GM21447 (cell line): ENCODE results near the gene SLC5A1.
"Not testable (repeated sequence)": the region's sequence is repeated elsewhere in the genome, so short reads cannot be mapped to it uniquely, and the experiment has no call there.

Experiments
- ATAC-seq: cut with Tn5 transposase; IDR thresholded peaks from one replicate; pipeline ENCODE4 v1.9.1; 2021; ENCODE audit not compliant: unreplicated experiment

SLC5A1 gene

DNA sequence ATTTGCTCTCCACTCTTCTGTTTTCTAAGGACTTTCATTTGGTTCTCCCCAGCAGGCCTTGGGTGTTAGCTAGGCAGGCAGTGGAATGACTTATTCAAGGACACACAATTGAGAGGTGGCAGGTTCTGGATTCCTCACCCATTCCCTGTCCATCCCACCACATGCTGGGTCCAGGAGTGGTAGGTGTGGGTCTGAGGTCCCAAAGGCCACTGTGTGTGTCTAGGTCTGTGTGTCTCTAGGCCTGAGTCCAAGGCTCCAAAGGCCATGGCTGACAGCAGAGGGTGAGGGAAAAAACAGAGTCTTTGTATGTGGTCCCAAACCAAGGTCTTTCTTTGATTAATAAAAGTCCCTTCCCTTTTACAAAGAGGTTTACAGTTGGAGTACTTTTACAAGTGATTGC lies 40.8 kb downstream of the SLC5A1 start:
- no peak for ATAC-seq

DNA sequence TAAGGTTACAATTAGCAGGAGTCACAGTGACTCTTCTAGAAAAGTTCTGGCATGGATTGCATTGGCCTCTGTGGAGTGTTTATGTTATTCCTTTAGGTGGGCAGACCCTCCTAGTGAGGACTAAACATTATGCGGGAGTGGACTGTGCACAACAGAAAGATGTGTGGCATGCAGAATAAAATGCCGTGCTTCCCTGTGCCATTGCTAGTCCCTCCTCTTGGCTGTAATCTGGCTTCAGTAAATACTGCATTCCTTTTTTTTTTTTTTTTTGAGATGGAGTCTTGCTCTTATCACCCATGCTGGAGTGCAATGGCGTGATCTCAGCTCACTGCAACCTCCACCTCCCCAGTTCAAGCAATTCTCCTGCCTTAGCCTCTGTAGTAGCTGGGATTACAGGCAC lies 45.0 kb downstream of the SLC5A1 start:
- ATAC-seq: no peak

DNA sequence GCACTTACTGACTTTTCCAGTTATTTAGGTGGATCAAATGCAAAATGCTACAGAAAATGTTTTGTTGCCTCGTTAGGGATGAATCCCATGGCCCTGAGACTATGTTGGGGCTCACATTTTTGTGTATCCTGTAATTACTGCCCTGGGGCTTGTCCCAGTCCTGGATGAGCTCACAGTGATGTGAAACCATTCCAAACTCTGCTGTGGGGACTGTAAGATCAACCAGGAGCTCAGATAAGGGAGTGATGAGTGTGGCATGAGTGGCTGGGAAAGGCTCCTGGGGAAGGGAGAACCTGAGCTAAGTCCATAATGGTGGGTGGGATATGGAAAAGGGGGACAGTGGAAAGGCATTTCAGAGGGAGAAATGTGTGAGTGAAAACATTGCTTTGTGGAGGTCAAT lies 54.0 kb downstream of the SLC5A1 start:
- ATAC-seq: no peak

DNA sequence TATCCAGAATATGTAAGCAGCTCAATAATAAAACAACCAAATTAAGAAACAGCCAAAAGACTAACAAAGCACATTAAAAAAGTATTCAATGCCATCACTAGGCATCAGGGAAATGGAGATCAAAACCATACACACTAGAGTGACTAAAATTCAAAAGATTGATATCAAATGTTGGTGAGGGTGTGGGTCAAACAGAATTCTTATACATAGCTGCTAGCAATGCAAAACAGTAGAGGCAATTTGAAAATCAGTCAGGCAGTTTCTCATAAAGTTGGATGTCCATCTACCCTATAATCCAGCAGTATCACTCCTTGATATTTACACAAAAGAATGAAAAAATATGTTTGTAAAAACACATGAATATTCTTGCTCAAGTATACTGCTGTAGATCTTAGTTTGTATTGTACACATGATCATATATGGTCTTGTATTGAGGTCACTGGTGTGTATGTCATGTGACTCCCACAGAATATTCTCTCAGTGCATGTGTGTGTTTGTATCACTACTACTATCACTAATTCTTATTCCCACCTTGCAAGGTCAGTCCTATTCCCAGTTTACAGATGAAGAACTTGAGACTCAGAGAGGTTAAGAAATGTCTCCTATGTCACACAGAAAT lies 54.9 kb downstream of the SLC5A1 start:
- ATAC-seq: no peak

DNA sequence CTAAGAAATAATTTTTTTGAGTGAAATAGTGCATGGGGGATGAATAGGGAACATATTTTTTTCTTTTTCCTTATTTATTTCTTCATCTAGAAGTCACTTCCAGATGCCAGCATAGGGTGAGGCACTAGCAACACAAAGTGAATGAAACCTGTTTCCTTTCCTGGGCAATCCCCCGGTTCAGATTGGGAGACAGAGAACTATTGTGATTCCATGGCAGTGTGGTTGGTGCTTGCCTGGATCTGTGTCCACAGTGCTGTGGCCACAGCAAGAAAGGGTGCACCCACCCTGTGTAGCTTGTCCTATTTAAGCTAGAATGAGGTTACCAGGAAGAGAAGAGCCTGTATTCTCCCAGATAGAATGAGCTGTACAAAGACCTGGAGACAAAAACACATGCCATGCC lies 57.6 kb downstream of the SLC5A1 start:
- no peak for ATAC-seq

DNA sequence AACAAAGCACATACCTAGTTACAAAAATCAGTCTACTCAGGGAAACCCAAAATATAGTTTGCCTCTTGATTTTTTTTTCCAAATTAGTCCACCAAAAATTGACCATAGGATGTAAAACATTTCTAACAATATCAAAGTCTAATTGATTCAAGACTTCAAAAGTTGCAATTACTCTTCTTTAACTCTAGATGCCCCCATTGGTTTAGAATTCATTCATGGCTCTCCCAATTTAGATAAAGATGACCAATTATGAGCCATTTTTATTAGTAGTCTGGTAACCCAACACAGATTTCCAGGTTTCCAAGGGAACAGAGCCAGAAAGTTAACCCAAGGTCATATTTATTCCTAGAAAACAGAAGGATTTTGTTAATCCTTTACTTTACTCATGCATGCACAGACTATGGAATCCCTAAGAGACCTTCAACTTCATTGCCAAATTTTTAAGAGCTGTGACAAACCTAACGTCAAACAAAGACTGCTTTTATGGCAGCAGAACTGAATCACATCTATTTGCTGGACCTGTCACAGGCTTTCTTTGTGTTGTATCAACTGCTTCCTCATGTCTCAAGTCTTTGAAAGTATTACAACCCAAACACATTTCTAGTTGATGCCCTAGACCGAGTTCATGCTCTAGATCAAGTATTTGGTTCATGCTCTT lies 60.7 kb downstream of the SLC5A1 start:
- no peak for ATAC-seq

DNA sequence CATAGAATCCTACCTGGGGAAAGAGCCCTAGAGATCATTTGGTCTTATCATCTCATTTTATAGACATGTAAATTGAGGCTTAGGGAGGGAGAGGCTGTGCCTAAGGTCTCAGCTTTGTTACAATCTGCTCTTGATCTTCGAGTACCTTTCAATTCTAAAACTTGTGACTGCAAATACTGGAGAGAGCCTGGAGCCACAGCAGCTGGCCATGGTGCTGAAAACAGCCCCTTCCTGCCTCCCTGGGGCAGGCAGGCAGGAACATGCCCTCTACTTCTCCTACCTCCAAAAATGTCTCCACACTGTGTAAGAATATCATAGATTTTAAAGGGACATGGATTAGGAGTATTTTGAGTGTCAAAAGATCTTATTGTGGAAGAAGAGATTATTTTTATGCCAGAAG lies 63.9 kb downstream of the SLC5A1 start:
- no peak for ATAC-seq

DNA sequence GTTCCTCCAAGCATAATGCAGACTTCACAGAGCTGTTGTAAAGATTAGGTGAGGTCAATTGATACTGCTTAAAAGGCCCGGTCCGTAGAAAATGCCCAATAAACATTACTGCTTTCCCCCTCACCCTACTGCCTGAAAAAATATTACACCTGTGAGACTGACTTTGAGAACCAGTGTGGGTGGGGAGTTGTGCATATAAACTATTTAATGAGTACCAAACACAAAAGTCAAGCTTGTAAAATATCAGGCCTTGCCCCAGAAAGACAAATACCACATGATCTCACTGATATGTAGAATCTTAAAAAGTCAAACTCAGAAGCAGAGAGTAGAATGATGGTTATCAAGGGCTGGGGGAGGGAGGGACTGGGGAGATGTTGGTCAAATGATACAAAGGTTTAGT lies 69.3 kb downstream of the SLC5A1 start:
- ATAC-seq: no peak

DNA sequence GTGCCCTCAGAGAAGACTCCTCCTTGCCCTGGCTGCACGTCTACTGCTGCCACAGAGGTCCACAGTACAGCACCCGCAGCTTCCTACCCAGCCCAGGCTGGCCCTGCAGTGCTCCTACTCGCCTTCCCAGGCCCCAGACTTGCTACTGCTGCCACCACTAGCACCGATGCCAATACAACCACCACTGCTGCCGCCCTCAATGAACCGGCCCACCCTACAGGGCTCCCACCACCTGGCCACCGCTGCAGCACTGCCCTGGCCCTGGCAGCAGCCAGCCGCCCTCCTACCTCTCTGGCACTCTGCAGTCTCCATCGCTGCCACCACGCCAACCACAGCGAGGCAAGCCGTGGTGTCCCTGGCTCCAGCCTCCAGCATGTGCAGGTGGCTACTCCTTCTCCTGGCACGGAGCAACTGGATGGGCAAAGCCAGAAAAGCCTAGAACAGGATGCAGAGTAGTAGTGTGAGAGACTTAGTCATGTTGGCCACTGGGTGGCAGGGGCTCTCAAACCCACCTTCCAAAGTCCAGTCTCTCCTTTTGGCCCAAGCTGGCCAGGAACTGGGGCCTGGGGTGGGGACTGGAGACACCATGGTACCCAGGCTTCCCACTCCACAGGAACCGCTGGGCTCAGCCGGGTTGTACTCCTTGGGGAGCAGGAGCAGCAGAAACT lies 76.6 kb downstream of the SLC5A1 start:
- ATAC-seq: no peak

DNA sequence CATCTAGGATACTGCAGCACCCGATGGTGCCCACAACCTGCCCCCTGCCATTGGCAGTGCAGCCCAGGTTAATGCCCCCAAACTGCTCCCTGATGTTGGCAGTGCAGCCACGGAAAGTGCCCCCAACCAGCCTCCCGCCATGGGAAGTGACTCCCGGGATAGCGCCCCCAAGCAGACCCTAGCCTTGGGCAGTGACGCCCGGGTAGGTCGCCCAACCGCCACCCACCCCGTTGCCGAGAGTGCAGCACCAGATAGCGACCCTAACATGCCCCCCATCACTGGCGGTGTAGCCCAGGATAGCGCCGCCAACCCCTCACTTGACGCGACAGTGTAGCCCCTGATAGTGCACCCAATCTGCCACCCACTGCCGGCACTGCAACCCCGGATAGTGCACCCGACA lies 77.5 kb downstream of the SLC5A1 start:
- no peak for ATAC-seq

DNA sequence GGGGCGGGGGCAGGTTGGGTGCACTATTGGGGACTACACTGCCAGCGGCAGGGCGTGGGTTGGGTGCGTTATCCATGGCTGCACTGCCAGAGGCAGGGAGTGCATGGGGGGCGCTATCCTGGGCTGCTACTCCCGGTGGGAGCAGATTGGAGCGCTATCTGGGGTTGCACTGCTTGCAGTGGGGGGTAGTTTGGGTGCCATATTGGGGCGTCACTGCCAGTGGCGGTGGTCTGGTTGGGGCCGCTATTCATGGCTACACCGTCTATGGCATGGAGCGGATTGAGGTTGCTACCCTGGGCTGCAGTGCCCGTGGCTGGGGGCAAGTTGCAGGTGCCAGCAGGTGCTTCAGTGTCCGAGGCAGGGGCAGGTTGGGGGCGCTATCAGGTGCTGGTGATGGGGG lies 79.8 kb downstream of the SLC5A1 start:
- no peak for ATAC-seq

DNA sequence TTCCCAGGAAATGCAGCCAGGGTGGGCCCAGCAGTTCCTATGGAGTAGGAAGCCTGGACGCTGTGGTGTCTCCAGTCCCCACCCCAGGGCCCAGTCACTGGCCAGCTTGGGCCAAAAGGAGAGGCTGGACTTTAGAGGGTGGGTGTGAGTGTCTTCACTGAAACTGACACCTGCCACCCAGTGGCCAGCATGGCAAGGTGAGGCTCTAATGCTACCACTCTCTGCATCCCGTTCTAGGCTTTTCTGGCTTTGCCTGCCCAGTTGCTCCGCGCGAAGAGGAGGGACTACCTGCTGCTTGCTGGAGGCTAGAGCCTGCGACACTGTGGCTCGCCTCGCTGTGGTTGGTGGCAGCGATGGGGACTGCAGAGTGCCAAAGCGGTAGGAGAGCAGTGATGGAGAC lies 80.6 kb downstream of the SLC5A1 start:
- no peak for ATAC-seq

DNA sequence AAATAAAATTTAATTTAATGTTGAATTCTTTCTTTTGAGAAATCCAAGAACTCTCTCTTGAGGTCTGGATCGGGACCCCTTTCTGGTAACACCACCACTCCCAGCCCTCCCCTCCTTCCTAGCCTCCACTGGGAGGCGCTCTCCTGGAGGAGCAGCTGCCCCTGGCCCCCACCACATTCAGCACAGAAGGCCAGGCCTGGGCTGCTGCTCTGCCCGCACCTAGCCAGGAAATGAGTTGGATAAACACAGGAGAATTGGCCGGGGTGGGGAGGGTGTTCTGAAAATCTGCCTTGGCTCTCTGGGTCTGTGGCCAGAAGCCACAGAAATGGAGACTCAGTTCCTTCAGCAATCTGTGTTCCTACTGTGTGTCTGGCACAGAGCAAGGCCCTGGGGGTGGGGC lies 84.8 kb downstream of the SLC5A1 start:
- ATAC-seq: no peak

DNA sequence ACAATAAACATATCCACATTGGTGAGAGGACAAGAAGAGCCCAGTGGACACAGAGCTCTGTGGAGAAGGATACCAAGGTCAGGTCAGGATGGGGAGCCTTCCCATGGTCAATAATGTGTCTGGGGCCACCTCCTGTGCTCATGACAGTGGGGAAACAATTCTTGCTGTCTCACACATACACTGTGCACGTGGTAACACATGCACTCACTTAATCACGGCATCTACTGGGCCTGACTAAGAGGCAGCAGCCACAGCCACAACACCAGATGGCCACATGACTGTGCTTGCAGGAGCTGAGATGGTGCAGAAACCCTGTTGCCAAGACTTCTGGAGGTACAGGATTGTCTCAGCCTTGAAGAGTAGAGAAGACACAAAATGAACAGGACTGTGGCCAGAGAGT lies 87.4 kb downstream of the SLC5A1 start:
- ATAC-seq: no peak

DNA sequence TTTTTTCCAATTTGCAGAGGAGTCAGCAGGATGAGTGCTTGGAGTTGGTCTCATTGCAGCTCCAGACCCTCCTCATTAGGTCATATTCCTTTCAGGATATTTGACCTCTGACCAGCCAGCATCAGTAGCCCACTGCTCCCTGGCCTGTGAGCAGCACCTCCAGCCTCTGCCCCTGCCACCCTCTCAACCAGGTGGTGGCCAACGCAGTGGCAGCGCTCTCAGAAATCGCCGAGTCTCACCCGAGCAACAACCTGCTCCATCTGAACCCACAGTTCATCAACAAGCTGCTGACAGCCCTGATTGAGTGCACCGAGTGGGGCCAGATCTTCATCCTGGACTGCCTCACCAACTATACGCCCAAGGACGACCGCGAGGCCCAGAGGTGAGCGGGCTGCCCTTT lies 89.1 kb downstream of the SLC5A1 start:
- no peak for ATAC-seq

DNA sequence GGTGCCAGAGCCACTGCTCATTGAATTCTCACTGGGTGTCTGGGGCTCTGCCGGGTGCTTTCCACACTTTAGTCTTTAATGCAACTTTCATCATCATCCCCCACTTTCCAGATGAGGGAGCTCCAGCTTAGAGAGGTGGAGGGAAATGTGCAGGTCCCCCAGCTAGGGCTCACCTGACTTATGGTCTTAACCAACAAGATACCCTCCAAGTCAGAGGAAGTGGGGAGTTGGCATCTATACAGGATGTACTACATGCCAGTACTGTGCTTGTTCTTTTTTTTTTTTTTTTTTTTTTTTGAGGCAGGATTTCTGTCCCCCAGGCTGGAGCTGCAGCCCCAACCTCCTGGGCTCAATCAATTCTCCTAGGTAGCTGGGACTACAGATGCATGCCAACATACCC lies 89.7 kb downstream of the SLC5A1 start:
- no peak for ATAC-seq

DNA sequence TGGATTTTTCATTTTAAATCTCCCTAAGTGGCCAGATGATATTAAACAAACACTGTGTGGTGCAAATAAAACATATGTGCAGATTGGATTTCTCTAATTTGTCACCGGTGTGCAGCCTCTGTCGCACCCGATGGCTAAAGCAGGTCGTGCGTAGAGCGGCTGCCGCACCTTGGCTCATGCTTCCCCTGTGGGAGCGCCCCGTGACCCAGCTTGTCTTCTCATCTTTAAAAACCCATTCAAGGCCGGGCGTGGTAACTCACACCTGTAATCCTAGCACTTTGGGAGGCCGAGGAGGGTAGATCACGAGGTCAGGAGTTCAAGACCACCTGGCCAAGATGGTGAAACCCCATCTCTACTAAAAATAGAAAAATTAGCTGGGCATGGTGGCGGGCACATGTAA lies 91.7 kb downstream of the SLC5A1 start:
- not testable (repeated sequence) for ATAC-seq

DNA sequence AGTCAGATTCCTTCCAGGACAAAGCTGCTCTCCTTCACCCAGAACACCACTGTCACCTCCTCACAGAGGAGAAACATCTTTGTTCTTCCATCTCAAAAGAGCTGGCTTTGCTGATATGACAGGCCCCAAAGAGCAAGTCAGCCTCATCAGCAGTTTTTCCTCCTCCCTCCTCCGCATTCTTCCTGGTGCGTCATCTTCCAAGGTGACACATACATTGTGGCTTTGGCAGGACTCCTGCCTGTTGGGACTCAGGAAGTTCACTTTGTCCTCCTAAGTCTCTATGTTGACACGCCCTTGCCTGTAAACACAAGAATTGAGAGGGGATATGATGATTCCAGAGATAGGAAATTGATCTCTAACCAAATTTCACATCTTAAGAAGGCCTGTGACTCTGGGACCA lies 92.9 kb downstream of the SLC5A1 start:
- not testable (repeated sequence) for ATAC-seq

DNA sequence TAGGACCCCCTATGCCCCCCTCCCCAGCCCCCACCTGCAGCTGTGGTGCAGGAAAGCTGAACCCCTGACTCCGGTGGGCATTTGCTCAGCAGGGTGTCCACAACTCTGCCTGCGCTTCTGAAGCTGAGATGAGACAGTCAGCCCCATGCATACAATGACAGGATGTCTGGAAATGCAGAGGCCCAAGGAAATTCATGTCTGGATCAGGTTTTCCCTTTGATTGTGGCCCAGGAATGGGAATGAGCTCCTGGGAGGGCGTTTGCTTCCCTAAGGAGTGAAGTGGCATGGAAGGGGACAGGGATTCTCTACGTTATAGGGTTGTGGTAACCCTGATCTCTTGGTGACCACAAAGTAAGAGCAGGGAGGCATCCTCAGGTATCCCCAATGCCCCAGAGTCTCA lies 93.8 kb downstream of the SLC5A1 start:
- ATAC-seq: not testable (repeated sequence)

DNA sequence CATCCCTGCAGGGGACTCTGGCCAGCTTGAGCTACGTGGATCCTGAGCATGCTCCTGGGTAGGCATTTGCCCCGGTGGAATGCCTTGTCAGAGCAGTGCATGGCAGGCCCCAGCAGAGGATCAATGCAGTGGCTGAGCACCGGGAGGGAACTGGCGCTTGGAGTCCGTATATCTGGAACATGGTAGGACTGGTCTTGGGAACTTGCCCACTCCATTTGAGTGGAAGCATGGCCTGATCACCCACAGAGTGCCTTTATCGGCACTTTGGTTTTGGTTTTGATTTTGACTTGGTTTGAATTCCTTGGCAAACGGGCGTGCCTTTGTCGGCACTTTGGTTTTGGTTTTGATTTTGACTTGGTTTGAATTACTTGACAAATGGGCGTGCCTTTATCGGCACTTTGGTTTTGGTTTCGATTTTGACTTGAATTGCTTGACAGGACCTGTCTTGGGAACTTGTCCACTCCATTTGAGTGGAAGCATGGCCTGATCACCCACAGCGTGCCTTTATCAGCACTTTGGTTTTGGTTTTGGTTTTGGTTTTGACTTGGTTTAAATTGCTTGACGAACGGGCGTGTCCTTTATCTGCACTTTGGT lies 94.8 kb downstream of the SLC5A1 start:
- not testable (repeated sequence) for ATAC-seq

DNA sequence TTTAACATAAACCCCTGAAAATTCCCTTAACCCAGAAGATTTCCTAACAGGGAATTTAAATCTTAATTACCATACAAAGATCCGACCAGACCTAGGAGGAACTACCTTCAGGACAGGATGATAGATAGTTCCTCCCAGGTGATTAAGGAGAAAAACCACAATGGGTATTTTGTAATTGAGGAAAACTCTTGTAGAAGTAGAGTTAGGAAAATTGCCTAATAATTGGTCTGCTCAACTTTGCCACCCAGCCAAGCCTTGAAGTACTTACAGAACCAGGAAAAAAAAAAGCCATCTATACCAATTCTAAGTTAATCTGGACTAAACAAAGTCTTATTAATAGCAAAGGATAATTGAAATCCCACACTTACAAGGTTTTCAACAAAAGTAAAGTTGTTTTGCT lies 95.5 kb downstream of the SLC5A1 start:
- not testable (repeated sequence) for ATAC-seq

DNA sequence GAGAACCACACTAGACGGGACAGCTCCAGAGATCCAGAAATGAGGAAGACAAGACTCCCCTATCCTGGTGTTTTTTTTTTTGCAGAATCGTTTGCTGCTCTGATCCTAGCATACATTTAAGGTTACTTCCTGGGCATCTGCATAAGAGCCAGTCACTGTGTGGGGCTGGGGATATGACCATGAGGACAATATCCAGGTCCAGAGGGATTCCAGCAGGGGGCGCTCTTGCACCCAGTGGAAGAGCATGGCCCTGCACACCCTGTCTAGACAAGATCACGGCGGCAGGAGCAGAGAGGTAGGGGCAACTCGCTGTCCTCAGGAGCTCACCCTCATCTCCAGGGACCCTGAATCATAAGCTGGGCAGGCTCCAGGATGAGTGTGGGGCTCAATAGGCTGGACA lies 97.6 kb downstream of the SLC5A1 start:
- not testable (repeated sequence) for ATAC-seq
